ENCODE results near the gene MALAT1. TPM values are rescaled to one million over a fixed set of nuclear protein-coding genes. Genes with fewer than 3 reads are reported as not detected.

MALAT1 gene
- total and polyA plus RNA-seq, 2 of the 13 experiments (the other 11 are each of a cell fraction or from before 2014, with no cell fraction given), result 143 to 1,237 TPM

- no peak for TF ChIP-seq ZNF484 (CRISPR knock-in tag; IDR thresholded peaks at IDR 0.05; ENCODE audit: borderline replicate concordance, low read depth)
- TF ChIP-seq, protein P1, sequence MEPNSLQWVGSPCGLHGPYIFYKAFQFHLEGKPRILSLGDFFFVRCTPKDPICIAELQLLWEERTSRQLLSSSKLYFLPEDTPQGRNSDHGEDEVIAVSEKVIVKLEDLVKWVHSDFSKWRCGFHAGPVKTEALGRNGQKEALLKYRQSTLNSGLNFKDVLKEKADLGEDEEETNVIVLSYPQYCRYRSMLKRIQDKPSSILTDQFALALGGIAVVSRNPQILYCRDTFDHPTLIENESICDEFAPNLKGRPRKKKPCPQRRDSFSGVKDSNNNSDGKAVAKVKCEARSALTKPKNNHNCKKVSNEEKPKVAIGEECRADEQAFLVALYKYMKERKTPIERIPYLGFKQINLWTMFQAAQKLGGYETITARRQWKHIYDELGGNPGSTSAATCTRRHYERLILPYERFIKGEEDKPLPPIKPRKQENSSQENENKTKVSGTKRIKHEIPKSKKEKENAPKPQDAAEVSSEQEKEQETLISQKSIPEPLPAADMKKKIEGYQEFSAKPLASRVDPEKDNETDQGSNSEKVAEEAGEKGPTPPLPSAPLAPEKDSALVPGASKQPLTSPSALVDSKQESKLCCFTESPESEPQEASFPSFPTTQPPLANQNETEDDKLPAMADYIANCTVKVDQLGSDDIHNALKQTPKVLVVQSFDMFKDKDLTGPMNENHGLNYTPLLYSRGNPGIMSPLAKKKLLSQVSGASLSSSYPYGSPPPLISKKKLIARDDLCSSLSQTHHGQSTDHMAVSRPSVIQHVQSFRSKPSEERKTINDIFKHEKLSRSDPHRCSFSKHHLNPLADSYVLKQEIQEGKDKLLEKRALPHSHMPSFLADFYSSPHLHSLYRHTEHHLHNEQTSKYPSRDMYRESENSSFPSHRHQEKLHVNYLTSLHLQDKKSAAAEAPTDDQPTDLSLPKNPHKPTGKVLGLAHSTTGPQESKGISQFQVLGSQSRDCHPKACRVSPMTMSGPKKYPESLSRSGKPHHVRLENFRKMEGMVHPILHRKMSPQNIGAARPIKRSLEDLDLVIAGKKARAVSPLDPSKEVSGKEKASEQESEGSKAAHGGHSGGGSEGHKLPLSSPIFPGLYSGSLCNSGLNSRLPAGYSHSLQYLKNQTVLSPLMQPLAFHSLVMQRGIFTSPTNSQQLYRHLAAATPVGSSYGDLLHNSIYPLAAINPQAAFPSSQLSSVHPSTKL (CRISPR knock-in tag; IDR thresholded peaks at IDR 0.05), result peak; percentile 81
- no peak for TF ChIP-seq ZNF354B (CRISPR knock-in tag; IDR thresholded peaks at IDR 0.05)
- peak; percentile 77; the same call in 1 of the 2 replicates for TF ChIP-seq ZNF280B (CRISPR knock-in tag; IDR thresholded peaks at IDR 0.05; ENCODE audit: borderline replicate concordance)
- peak; percentile 76 for TF ChIP-seq ZNF776 (CRISPR knock-in tag; IDR thresholded peaks at IDR 0.05)
- no peak; the same call in 1 of the 2 replicates for TF ChIP-seq IRF9 (CRISPR knock-in tag; IDR thresholded peaks at IDR 0.05; ENCODE audit: borderline replicate concordance)
- peak; percentile 84; the same call in 1 of the 2 replicates for TF ChIP-seq NFKB2 (CRISPR knock-in tag; IDR thresholded peaks at IDR 0.05; ENCODE audit: borderline replicate concordance)
- TF ChIP-seq USF2 (IDR thresholded peaks at IDR 0.05; ENCODE audit: low read depth, low read length), result no peak
- TF ChIP-seq USF2 (CRISPR knock-in tag; IDR thresholded peaks at IDR 0.05; ENCODE audit: borderline replicate concordance), result no peak
- no peak for TF ChIP-seq IKZF4 (CRISPR knock-in tag; IDR thresholded peaks at IDR 0.05; ENCODE audit: borderline replicate concordance, low read depth, not compliant biosample characterization)
- TF ChIP-seq ZNF780A (CRISPR knock-in tag; IDR thresholded peaks at IDR 0.05), result no peak
- TF ChIP-seq TRIM22 (IDR thresholded peaks at IDR 0.05), result no peak
- no peak for TF ChIP-seq ADNP (CRISPR knock-in tag; IDR thresholded peaks at IDR 0.05)
These were observed 1.5 kb upstream of the MALAT1 start (continued) for GRCh38 chr11:65497141-65498041.

Data from HepG2 (cell line).